Ovary (tissue), 9 donors: ENCODE data around the gene MGAT5B. TPM values are rescaled to one million over a fixed set of nuclear protein-coding genes. Genes with fewer than 3 reads are reported as not detected.

Experiments used
- DNase-seq, 5 donors: peaks; one replicate each; pipeline ENCODE4 v3.0.0-alpha.2; 2019 to 2020
- H3K27ac ChIP-seq, 2 donors: fragments of 200-600 bp; one replicate each; pipeline versions ENCODE4 v1.5.1 to v1.8.0; 2019 to 2022
- H3K27me3 ChIP-seq: fragments of 200-600 bp; one replicate; pipeline ENCODE4 v1.8.0; 2022
- H3K36me3 ChIP-seq: fragments of 200-600 bp; sonication (generic); one replicate; pipeline ENCODE4 v1.5.1; 2019
- H3K4me1 ChIP-seq: one replicate; pipeline ENCODE4 v1.8.1; 2013; ENCODE audit warnings: mild to moderate bottlenecking, moderate library complexity; ENCODE audit not compliant: insufficient read depth
- H3K4me3 ChIP-seq: fragments of 200-600 bp; sonication (generic); one replicate; pipeline ENCODE4 v1.5.1; 2017
- H3K9me3 ChIP-seq, 2 donors: fragments of 200-600 bp in 1 of 2; sonication (generic) in 1 of 2; one replicate each; pipeline versions ENCODE4 v1.5.1 to v1.8.1; 2013 to 2019; ENCODE audit warnings: mild to moderate bottlenecking in 1 of 2, moderate library complexity in 1 of 2
- EP300 ChIP-seq: sonication (generic); formaldehyde crosslinking; IDR thresholded peaks from one replicate; pipeline ENCODE4 v1.6.1; 2017; ENCODE audit warnings: antibody characterized with exemption
- POLR2A ChIP-seq: fragments of 450-650 bp; IDR thresholded peaks from one replicate; pipeline ENCODE4 v1.6.1; 2017; ENCODE audit warnings: antibody characterized with exemption, mild to moderate bottlenecking, moderate library complexity
- WGBS, 3 donors: extraction: QIAGEN DNeasy Blood & Tissue Kit in 1 of 3; methylation state at CpG; one replicate each; pipeline versions ENCODE4 v1.1.5 to v1.1.7; 2013 to 2017; 5-methylcytosine and 5-hydroxymethylcytosine counted together
- intact Hi-C, 4 donors: fragments of 100-400 bp; cut with DNase I; formaldehyde crosslinking; loops; one replicate each; pipeline versions ENCODE4 v1.11.0 to v1.15.1; 2022 to 2023
- polyA plus RNA-seq, 2 donors: library from polyadenylated mRNA; stranded (reverse); fragments of 200-250 nt in 1 of 2; fragments of 350-450 nt in 1 of 2; fragmentation: Illumina TruSeq in 1 of 2; extraction: RNeasy Lipid Tissue Mini Kit (QIAGEN cat#74804) in 1 of 2; gene quantifications; one replicate each; pipeline ENCODE4 v1.2.3, GENCODE V29; 2013 to 2014
- total RNA-seq, 7 donors: library from RNA; depleted of rRNA in 2 of 7; stranded (reverse); fragments of >200 nt in 2 of 7; fragmentation: NEBNext Ultra II Directional in 3 of 7; extraction: Animal tissue kit (Norgen Biotek cat#: 25700) in 3 of 7; gene quantifications; one replicate each; pipeline versions ENCODE4 v1.1.0 to v1.2.4, GENCODE V29; 2016 to 2023
- TF ChIP-seq, protein P1 (sequence below), 3 donors: fragments of 450-650 bp in 2 of 3; fragments of 200-600 bp in 1 of 3; IDR thresholded peaks; one replicate each; pipeline versions ENCODE4 v1.5.1 to v1.8.0; 2016 to 2022; ENCODE audit warnings: antibody characterized with exemption in 3 of 3, mild to moderate bottlenecking in 1 of 3
- donor health status: DM: no; HTN: no; CAD: no; lungs with moderate emphysema.
- donor health status: DM: no; HTN: no; CAD: no.
- donor health status: Bipolar disorder and iron deficiency.
- donor health status: DM: yes; HTN: yes; CAD: no.
- donor health status: DM: no; HTN: no; CAD: no.
- donor health status: DM: yes; HTN: yes; CAD: no.

MGAT5B gene
- total and polyA plus RNA-seq, 9 donors, result 0.23 to 3.6 (median 0.77) TPM; not detected in 1

DNA sequence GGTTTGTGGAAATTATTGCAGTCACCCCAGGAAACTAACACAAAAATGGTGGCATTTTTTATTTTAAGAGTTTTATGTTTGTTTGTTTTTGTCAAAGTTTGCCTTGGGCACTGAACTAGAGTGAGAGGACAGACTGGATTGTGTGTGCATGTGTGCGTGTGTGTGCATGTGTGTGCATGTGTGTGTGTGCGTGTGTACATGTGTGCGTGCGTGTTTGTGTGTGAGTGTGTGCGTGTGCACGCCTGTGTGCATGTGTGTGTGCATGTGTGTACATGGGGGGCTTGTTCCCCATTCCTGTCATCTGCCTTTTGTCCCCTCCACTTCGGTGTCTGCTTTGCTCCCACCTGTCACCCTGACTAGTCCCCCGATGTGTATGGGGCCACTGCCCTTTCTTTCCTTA lies 32.5 kb downstream of the MGAT5B start:
- WGBS, 3 donors, result 58 to 86% (median 71%) methylated on average over 8 of the region's 8 CpGs
- intact Hi-C loops, result no loop called here
- H3K4me1 ChIP-seq, result no peaks in the 10 kb centered on the region

DNA sequence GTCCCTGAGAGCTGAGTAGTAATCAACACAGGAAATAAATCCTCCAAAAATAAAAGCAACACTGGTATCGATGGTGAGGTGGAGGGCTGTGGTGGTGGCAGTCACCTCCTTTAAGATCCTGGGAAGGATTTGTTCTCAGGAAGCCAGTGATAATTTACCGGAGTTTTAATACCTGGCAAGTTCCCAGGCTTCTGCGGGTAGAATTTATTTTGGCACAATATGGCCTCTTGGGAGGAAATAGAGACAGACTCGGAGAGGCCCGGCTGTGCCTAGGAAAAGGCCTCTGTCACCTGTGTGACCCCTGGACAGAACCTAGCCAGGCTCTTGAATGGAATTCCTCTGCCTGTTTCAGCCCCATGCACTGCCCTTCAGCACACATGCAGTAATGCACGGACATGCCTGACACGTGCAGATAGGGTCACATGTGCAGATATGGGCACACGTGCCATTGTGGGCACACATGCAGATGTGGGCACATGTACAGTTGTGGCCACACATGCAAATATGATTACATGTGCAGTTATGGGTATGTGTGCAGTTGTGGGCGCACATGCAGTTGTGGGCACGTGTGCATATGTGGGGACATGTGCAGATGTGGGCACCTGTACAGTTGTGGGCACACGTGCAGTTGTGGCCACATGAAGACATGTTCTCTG lies 33.5 kb downstream of the MGAT5B start:
- WGBS, 3 donors, result 42 to 56% (median 51%) methylated on average over 11 of the region's 11 CpGs
- Histone ChIP-seq H3K9me3 (no peaks in the 10 kb centered on the region), H3K36me3 (no peaks in the 10 kb centered on the region), H3K27me3 (no peaks in the 10 kb centered on the region), H3K27ac (no peak overlapping the region), H3K4me1 (no peaks in the 10 kb centered on the region), H3K4me3 (no peak overlapping the region)
- TF ChIP-seq, protein P1, sequence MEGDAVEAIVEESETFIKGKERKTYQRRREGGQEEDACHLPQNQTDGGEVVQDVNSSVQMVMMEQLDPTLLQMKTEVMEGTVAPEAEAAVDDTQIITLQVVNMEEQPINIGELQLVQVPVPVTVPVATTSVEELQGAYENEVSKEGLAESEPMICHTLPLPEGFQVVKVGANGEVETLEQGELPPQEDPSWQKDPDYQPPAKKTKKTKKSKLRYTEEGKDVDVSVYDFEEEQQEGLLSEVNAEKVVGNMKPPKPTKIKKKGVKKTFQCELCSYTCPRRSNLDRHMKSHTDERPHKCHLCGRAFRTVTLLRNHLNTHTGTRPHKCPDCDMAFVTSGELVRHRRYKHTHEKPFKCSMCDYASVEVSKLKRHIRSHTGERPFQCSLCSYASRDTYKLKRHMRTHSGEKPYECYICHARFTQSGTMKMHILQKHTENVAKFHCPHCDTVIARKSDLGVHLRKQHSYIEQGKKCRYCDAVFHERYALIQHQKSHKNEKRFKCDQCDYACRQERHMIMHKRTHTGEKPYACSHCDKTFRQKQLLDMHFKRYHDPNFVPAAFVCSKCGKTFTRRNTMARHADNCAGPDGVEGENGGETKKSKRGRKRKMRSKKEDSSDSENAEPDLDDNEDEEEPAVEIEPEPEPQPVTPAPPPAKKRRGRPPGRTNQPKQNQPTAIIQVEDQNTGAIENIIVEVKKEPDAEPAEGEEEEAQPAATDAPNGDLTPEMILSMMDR (IDR thresholded peaks at IDR 0.05), result no peak
- TF ChIP-seq POLR2A (no peak), EP300 (no peak)
- DNase-seq, result no peak
- intact Hi-C loops, result no loop called here

More for the DNA sequence above, 32.5 kb downstream of the MGAT5B start:
- no peak for TF ChIP-seq POLR2A
- TF ChIP-seq, protein P1 (IDR thresholded peaks at IDR 0.05), result no peak
- TF ChIP-seq EP300, result no peak
- Histone ChIP-seq H3K9me3 (no peaks in the 10 kb centered on the region), H3K27ac (no peak overlapping the region), H3K36me3 (no peaks in the 10 kb centered on the region), H3K27me3 (no peaks in the 10 kb centered on the region), H3K4me3 (no peak overlapping the region)
- DNase-seq, result no peak

DNA sequence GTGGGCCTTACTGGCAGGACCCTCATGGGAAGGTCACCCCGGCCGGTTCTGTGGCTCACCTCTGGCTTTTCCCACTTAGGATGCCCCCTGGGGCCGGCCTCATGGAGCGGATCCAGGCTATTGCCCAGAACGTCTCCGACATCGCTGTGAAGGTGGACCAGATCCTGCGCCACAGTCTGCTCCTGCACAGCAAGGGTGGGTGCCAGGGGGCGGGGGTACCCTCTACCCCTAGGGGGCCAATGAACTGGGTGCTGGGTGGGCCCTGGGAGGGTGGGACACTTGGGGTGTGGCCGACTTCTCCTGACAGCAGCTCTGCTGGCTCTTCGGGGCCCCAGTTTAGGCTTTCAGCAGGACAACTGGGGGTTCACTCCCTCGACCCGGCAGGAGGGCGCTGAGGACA lies 34.3 kb downstream of the MGAT5B start:
- no peak overlapping the region for H3K27ac ChIP-seq
- H3K4me1 ChIP-seq, result no peaks in the 10 kb centered on the region
- no peaks in the 10 kb centered on the region for H3K9me3 ChIP-seq
- H3K36me3 ChIP-seq, result no peaks in the 10 kb centered on the region
- no peak for DNase-seq
- H3K4me3 ChIP-seq, result no peak overlapping the region
- intact Hi-C loops, result no loop called here
- H3K27me3 ChIP-seq, result no peaks in the 10 kb centered on the region
- TF ChIP-seq EP300, result no peak
- TF ChIP-seq, protein P1 (IDR thresholded peaks at IDR 0.05), result no peak
- no peak for TF ChIP-seq POLR2A
- WGBS, 3 donors, result 83 to 91% (median 83%) methylated on average over 11 to 14 of the region's 14 CpGs

DNA sequence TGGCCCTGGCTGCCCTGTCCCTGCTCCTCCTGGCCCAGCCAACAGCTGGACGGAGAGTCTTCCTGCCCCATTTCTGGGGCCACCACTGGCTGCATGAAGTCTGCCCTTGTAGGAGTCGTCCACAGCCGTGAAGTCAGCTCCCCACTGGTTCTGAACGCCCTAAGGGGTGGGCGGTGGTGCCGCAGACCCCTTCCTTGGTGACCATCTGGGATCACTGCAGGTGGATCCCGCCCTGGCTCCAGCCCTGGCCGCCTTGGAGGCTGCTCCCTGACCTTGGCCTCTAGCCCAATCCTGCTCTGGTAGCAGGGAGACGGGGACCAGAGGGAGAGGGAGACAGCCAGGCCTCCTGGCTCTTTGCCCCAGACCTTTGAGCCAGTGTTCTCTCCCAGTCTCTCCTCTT lies 35.4 kb downstream of the MGAT5B start:
- no peak for TF ChIP-seq EP300
- H3K36me3 ChIP-seq, result no peaks in the 10 kb centered on the region
- no peak overlapping the region for H3K4me3 ChIP-seq
- 62 to 73% (median 62%) methylated on average over 9 of the region's 9 CpGs for WGBS, 3 donors
- no peaks in the 10 kb centered on the region for H3K4me1 ChIP-seq
- no peaks in the 10 kb centered on the region for H3K9me3 ChIP-seq
- H3K27ac ChIP-seq, result no peak overlapping the region
- DNase-seq, result no peak
- H3K27me3 ChIP-seq, result no peaks in the 10 kb centered on the region
- intact Hi-C loops, result no loop called here

DNA sequence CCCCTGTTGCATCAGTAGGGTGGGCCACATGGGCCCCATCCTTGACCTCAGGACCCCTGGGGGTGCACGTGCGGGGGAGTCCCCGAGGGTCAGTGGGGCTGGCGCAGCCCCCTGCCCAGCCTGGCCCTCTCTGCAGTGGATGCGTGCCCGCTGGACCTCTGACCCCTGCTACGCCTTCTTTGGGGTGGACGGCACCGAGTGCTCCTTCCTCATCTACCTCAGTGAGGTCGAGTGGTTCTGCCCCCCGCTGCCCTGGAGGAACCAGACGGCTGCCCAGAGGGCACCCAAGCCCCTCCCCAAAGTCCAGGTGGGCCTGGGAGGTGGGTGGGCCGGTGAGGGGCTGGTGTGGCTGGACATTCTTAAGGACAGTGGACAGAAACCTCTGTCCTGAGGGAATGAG lies 35.9 kb downstream of the MGAT5B start:
- Histone ChIP-seq H3K4me1 (no peaks in the 10 kb centered on the region), H3K27me3 (no peaks in the 10 kb centered on the region), H3K4me3 (no peak overlapping the region), H3K36me3 (no peaks in the 10 kb centered on the region), H3K9me3 (no peaks in the 10 kb centered on the region), H3K27ac (no peak overlapping the region)
- TF ChIP-seq, protein P1 (IDR thresholded peaks at IDR 0.05), result no peak
- no peak for TF ChIP-seq EP300
- no peak for TF ChIP-seq POLR2A
- DNase-seq, result no peak
- intact Hi-C loops, result no loop called here
- 71 to 88% (median 78%) methylated on average over 12 to 13 of the region's 13 CpGs for WGBS, 3 donors
